Measurements from ENCODE around the gene INTS11. TPM values are rescaled to one million over a fixed set of nuclear protein-coding genes. Genes with fewer than 3 reads are reported as not detected.

Gene INTS11
- total and polyA plus RNA-seq, 9 of the 15 experiments (the other 6 are each of a cell fraction or from before 2014, with no cell fraction given) = 3.6 to 183 (median 110) TPM

- no peak for TF ChIP-seq ZNF639 (CRISPR knock-in tag; conservative IDR thresholded peaks at IDR 0.05 in 1 of 2, IDR thresholded peaks at IDR 0.05 in 1 of 2)
- no peak for TF ChIP-seq TRIM24 (IDR thresholded peaks at IDR 0.05)
- no peak for TF ChIP-seq TFE3 (CRISPR knock-in tag; IDR thresholded peaks at IDR 0.05)
- TF ChIP-seq SNIP1 (IDR thresholded peaks at IDR 0.05; ENCODE audit: low read depth) = no peak
- TF ChIP-seq DMBX1 (CRISPR knock-in tag; IDR thresholded peaks at IDR 0.05; ENCODE audit: borderline replicate concordance) = no peak
- no peak for TF ChIP-seq YBX1 (IDR thresholded peaks at IDR 0.05)
- TF ChIP-seq ZNF354B (CRISPR knock-in tag; IDR thresholded peaks at IDR 0.05) = no peak
- no peak for TF ChIP-seq FOSL1 (tag; conservative IDR thresholded peaks at IDR 0.05)
- TF ChIP-seq SAP30 (IDR thresholded peaks at IDR 0.05; ENCODE audit: borderline replicate concordance, insufficient read depth, low read depth, low read length, poor library complexity, severe bottlenecking) = peak; percentile 24
- no peak for TF ChIP-seq ZNF174 (CRISPR knock-in tag; IDR thresholded peaks at IDR 0.05)
- no peak for TF ChIP-seq ZNF589 (CRISPR knock-in tag; IDR thresholded peaks at IDR 0.05; ENCODE audit: low read depth)
- TF ChIP-seq ZNF764 (CRISPR knock-in tag; IDR thresholded peaks at IDR 0.05; ENCODE audit: low read depth) = no peak
- TF ChIP-seq ZNF79 (CRISPR knock-in tag; IDR thresholded peaks at IDR 0.05; ENCODE audit: low read depth) = no peak
- no peak for TF ChIP-seq MBD1 (CRISPR knock-in tag; IDR thresholded peaks at IDR 0.05)
- no peak for TF ChIP-seq FOXA1 (IDR thresholded peaks at IDR 0.05; ENCODE audit: borderline replicate concordance)
- no peak for TF ChIP-seq ZSCAN29 (IDR thresholded peaks at IDR 0.05)
- no peak for TF ChIP-seq ZNF644 (tag; IDR thresholded peaks at IDR 0.05; ENCODE audit: low read depth)
- no peak for TF ChIP-seq U2AF1 (optimal IDR thresholded peaks at IDR 0.05; ENCODE audit: low read depth, low read length)
- TF ChIP-seq ZNF124 (CRISPR knock-in tag; IDR thresholded peaks at IDR 0.05) = no peak
- no peak for TF ChIP-seq SMARCC2 (IDR thresholded peaks at IDR 0.05; ENCODE audit: low read depth)
- no peak for TF ChIP-seq ZNF785 (CRISPR knock-in tag; IDR thresholded peaks at IDR 0.05)
- TF ChIP-seq PHF21A (IDR thresholded peaks at IDR 0.05; ENCODE audit: borderline replicate concordance, low read depth) = no peak
- TF ChIP-seq ZNF551 (CRISPR knock-in tag; IDR thresholded peaks at IDR 0.05) = no peak
- no peak for TF ChIP-seq PTTG1 (tag; IDR thresholded peaks at IDR 0.05; ENCODE audit: low read depth)
- no peak for TF ChIP-seq SREBF2 (CRISPR knock-in tag; IDR thresholded peaks at IDR 0.05)
- no peak for TF ChIP-seq PYGO2 (tag; IDR thresholded peaks at IDR 0.05)
- no peak for TF ChIP-seq SRF (CRISPR knock-in tag; IDR thresholded peaks at IDR 0.05)
Observed at GRCh38 chr1:1274299-1274930, 50.0 kb downstream of the INTS11 start (continued).

Measured in K562 (cell line).